Endothelial cell (in vitro differentiated cells): Measurements from ENCODE around the gene GSTA4. TPM values are rescaled to one million over a fixed set of nuclear protein-coding genes. Genes with fewer than 3 reads are reported as not detected.

ENCODE experiments used
- DNase-seq: peaks from one replicate; pipeline ENCODE4 v3.0.0; 2021; ENCODE audit warnings: low spot score
- H3K27ac Mint-ChIP-seq: one replicate; pipeline ENCODE4 v1.8.0; 2021; ENCODE audit warnings: mixed read lengths, inconsistent platforms; ENCODE audit not compliant: unreplicated experiment
- H3K27me3 Mint-ChIP-seq: one replicate; pipeline ENCODE4 v1.8.0; 2021; ENCODE audit warnings: mild to moderate bottlenecking, moderate library complexity, mixed read lengths, inconsistent platforms; ENCODE audit not compliant: unreplicated experiment
- H3K36me3 Mint-ChIP-seq: one replicate; pipeline ENCODE4 v1.8.0; 2021; ENCODE audit warnings: mild to moderate bottlenecking, low read depth, mixed read lengths, inconsistent platforms; ENCODE audit not compliant: unreplicated experiment
- H3K4me1 Mint-ChIP-seq: one replicate; pipeline ENCODE4 v1.8.0; 2021; ENCODE audit warnings: mild to moderate bottlenecking, mixed read lengths, inconsistent platforms; ENCODE audit not compliant: unreplicated experiment
- H3K4me3 Mint-ChIP-seq: one replicate; pipeline ENCODE4 v1.8.0; 2021; ENCODE audit warnings: mild to moderate bottlenecking, mixed read lengths, inconsistent platforms; ENCODE audit not compliant: unreplicated experiment
- H3K9me3 Mint-ChIP-seq: one replicate; pipeline ENCODE4 v1.8.0; 2021; ENCODE audit warnings: mixed read lengths, inconsistent platforms; ENCODE audit not compliant: unreplicated experiment
- total RNA-seq: library from RNA; stranded (reverse); fragmentation: NEBNext Ultra II Directional; extraction: Animal tissue kit (Norgen Biotek cat#: 25700); gene quantifications from one replicate; pipeline ENCODE4 v1.2.1, GENCODE V29; 2021; ENCODE audit not compliant: unreplicated experiment
- TF ChIP-seq, protein P1 (sequence below): fragments of 200-600 bp; sonication (generic); IDR thresholded peaks from one replicate; pipeline ENCODE4 v1.5.0; 2021; ENCODE audit warnings: antibody characterized with exemption; ENCODE audit not compliant: unreplicated experiment

GSTA4 gene
- total RNA-seq, 1 donor from 2014 or later = 16.2 TPM

DNA sequence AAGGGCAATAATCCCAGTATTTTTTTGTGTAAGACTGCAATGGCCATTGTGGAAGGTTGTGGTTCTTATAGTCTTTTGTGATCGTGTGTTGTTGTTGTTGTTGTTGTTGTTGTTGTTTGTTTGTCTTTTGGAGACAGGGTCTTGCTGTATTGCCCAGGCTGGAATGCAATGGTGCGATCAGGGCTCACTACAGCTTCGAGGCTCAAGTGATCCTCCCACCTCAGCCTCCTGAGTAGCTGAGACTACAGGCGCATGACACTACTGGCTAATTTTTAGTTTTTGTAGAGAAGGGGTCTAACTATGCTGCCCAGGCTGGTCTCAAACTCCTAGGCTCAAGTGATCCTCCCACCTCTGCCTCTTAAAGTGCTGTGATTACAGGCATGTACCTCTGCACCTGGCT is 3.5 kb upstream of the GSTA4 start:
- no peak for DNase-seq
- Mint-ChIP-seq H3K27me3 (peaks cover 17% of the 10 kb centered on the region), H3K27ac (no peak overlapping the region), H3K4me1 (peaks cover 27% of the 10 kb centered on the region), H3K9me3 (no peaks in the 10 kb centered on the region), H3K36me3 (peaks cover 5% of the 10 kb centered on the region), H3K4me3 (no peak overlapping the region)
- TF ChIP-seq, protein P1, sequence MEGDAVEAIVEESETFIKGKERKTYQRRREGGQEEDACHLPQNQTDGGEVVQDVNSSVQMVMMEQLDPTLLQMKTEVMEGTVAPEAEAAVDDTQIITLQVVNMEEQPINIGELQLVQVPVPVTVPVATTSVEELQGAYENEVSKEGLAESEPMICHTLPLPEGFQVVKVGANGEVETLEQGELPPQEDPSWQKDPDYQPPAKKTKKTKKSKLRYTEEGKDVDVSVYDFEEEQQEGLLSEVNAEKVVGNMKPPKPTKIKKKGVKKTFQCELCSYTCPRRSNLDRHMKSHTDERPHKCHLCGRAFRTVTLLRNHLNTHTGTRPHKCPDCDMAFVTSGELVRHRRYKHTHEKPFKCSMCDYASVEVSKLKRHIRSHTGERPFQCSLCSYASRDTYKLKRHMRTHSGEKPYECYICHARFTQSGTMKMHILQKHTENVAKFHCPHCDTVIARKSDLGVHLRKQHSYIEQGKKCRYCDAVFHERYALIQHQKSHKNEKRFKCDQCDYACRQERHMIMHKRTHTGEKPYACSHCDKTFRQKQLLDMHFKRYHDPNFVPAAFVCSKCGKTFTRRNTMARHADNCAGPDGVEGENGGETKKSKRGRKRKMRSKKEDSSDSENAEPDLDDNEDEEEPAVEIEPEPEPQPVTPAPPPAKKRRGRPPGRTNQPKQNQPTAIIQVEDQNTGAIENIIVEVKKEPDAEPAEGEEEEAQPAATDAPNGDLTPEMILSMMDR = no peak

DNA sequence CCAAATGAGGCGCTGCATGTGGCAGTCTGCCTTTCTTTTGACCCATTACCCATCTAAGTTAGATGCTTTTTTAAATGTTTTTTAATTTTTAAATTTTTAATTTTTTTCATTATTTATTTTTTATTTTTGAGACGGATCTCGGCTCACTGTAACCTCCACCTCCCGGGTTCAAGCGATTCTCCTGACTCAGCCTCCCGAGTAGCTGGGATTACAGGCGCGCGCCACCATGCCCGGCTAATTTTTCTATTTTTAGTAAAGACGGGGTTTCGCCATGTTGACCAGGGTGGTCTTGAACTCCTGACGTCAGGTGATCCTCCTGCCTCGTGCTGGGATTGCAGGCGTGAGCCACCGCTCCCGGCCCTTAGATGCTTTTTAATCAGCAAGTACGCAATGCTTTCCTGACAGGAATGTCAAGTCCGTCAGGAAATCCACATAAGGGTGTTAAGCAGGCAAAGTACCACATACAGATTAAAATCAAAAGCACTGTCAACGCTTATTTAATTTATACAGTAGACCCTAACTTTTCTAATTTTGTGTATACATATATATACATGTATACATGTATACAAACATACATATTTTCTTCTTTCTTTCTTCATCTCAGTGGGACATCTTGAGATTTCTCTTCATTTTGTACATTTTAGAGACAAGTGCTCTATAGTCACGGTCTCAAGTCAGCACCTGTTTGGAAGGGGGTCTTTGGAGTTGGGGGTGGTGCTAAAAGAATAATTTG is 995 bp upstream of the GSTA4 start:
- DNase-seq = peak; percentile 29
- TF ChIP-seq, protein P1 = no peak
- H3K4me3 Mint-ChIP-seq = peak overlapping the region; percentile 96
- H3K36me3 Mint-ChIP-seq = peaks cover 5% of the 10 kb centered on the region
- H3K4me1 Mint-ChIP-seq = peaks cover 31% of the 10 kb centered on the region
- peak overlapping the region; percentile 99 for H3K27ac Mint-ChIP-seq
- H3K9me3 Mint-ChIP-seq = no peaks in the 10 kb centered on the region
- peaks cover 17% of the 10 kb centered on the region for H3K27me3 Mint-ChIP-seq

DNA sequence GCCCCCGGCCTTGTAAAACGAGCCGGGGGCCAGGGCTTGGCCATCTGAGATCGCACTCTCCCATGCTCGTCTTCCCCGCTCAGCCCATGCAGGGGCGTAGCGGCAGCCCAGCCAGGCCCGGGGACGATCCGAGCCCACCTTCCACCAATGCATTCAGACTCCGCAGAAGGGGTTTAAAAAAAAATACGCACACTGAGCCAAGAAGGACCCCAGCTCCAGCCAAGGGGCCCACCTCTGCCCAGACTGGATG is 320 bp downstream of the GSTA4 start:
- Mint-ChIP-seq H3K27me3 (peaks cover 17% of the 10 kb centered on the region), H3K4me1 (peaks cover 27% of the 10 kb centered on the region), H3K4me3 (peak overlapping the region; percentile 96), H3K27ac (peak overlapping the region; percentile 99), H3K36me3 (peaks cover 9% of the 10 kb centered on the region), H3K9me3 (no peaks in the 10 kb centered on the region)
- DNase-seq = peak; percentile 53
- TF ChIP-seq, protein P1 = no peak

DNA sequence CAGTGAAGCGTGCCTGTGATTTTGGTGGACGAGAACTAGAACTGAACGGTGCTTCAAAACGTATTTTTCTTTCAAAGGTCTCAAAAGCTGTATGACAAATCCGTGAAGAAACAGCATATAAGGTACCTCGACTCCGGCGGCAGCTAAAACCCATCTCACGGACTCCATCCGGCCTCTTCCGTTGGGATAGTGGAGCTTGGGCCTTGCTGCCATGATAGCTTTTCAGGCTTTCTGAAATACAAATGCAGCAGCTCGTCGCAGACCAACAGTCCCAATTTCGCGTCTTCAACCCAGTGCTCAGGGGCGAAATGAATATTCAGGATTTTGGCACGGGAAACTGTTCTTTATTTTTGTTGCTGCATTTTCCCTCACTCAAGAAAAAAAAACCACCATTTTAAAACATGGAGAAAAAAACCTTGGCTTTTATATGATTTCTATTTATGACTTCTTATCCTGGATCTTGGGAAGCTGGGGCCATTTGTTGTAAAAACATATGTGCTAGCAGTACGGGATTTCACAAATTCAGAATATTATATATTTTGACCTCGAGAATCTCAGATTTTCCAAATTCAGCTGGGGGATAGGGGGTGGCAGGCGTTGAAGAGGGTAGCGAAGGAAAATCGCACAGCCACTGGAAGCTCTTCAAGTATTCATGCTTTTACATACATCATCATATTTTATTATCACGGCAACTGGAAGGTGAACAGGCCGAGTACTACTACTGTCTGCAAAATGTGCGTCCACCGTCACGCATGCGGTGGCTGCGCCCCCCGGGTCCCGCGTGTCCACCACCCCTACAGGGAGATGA is 849 bp downstream of the GSTA4 start:
- Mint-ChIP-seq H3K36me3 (peaks cover 9% of the 10 kb centered on the region), H3K4me3 (peak overlapping the region; percentile 96), H3K4me1 (peaks cover 22% of the 10 kb centered on the region), H3K9me3 (no peaks in the 10 kb centered on the region), H3K27me3 (peaks cover 17% of the 10 kb centered on the region), H3K27ac (peak overlapping the region; percentile 99)
- TF ChIP-seq, protein P1 = no peak
- DNase-seq = peak; percentile 17
